ENCODE measurements around the gene BNC1. TPM values are rescaled to one million over a fixed set of nuclear protein-coding genes. Genes with fewer than 3 reads are reported as not detected.
A peak's percentile ranks its signal among the peaks of the same experiment; 100 is the strongest.

The BNC1 gene
- total RNA-seq, 1 donor, result 6.9 TPM

GRCh38 chr15:83320404-83320803 is 35.9 kb upstream of the BNC1 start:
- TF ChIP-seq, protein P1, sequence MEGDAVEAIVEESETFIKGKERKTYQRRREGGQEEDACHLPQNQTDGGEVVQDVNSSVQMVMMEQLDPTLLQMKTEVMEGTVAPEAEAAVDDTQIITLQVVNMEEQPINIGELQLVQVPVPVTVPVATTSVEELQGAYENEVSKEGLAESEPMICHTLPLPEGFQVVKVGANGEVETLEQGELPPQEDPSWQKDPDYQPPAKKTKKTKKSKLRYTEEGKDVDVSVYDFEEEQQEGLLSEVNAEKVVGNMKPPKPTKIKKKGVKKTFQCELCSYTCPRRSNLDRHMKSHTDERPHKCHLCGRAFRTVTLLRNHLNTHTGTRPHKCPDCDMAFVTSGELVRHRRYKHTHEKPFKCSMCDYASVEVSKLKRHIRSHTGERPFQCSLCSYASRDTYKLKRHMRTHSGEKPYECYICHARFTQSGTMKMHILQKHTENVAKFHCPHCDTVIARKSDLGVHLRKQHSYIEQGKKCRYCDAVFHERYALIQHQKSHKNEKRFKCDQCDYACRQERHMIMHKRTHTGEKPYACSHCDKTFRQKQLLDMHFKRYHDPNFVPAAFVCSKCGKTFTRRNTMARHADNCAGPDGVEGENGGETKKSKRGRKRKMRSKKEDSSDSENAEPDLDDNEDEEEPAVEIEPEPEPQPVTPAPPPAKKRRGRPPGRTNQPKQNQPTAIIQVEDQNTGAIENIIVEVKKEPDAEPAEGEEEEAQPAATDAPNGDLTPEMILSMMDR (IDR thresholded peaks at IDR 0.05; ENCODE audit: insufficient read depth, low read depth, low read length), result no peak
- no peak overlapping the region for H3K4me3 ChIP-seq (ENCODE audit: low read depth, low read length)
- DNase-seq (ENCODE audit: low read depth), result peak; percentile 93

- DNase-seq (ENCODE audit: low read depth), result no peak
- no peak overlapping the region for H3K4me3 ChIP-seq (ENCODE audit: low read depth, low read length)
- TF ChIP-seq, protein P1 (IDR thresholded peaks at IDR 0.05; ENCODE audit: insufficient read depth, low read depth, low read length), result no peak
Observed at GRCh38 chr15:83319771-83320170, 35.3 kb upstream of the BNC1 start.

- peak; percentile 20 for DNase-seq (ENCODE audit: low read depth)
- no peak overlapping the region for H3K4me3 ChIP-seq (ENCODE audit: low read depth, low read length)
- TF ChIP-seq, protein P1 (IDR thresholded peaks at IDR 0.05; ENCODE audit: insufficient read depth, low read depth, low read length), result no peak
Observed at GRCh38 chr15:83318861-83319415, 34.5 kb upstream of the BNC1 start.

- TF ChIP-seq, protein P1 (IDR thresholded peaks at IDR 0.05; ENCODE audit: insufficient read depth, low read depth, low read length), result no peak
Observed at GRCh38 chr15:83318036-83318435, 33.6 kb upstream of the BNC1 start.

DNA sequence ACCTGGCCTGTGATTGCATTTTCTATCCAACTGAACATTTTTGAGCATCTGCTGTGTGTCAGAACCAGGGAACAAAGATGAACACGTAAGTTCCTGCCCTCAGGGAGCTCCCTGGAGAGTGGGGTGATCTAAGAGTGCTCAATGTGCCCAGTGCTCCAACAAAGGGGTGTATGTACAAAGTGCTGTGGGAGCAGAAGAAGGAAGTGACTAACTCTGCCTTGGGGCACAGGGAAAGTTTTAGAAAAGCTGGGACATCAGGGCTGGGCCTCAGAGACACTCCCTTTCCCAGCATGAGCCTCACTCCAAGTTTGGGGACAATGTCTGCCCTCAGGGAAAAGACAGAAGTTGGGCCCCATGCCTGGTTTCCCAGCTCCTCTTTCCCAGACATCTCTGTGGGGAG is 27.6 kb upstream of the BNC1 start:
- no peak overlapping the region for H3K4me3 ChIP-seq (ENCODE audit: low read depth, low read length)
- TF ChIP-seq, protein P1 (IDR thresholded peaks at IDR 0.05; ENCODE audit: insufficient read depth, low read depth, low read length), result no peak
- DNase-seq (ENCODE audit: low read depth), result no peak

More at GRCh38 chr15:83318036-83318435, 33.6 kb upstream of the BNC1 start:
- no peak overlapping the region for H3K4me3 ChIP-seq (ENCODE audit: low read depth, low read length)
- no peak for DNase-seq (ENCODE audit: low read depth)

GRCh38 chr15:83310521-83311456 is 26.3 kb upstream of the BNC1 start:
- TF ChIP-seq, protein P1 (IDR thresholded peaks at IDR 0.05; ENCODE audit: insufficient read depth, low read depth, low read length), result no peak
- DNase-seq (ENCODE audit: low read depth), result peak; percentile 28

More at GRCh38 chr15:83310521-83311456, 26.3 kb upstream of the BNC1 start:
- H3K4me3 ChIP-seq (ENCODE audit: low read depth, low read length), result no peak overlapping the region

Data from fibroblast of villous mesenchyme (primary cell).